B cell (primary cell): ENCODE measurements around the gene CHMP2B. TPM values are rescaled to one million over a fixed set of nuclear protein-coding genes. Genes with fewer than 3 reads are reported as not detected.

Source experiments
- ATAC-seq: fragments of 200-7000 bp; cut with Tn5 transposase; one replicate; pipeline ENCODE4 v1.10.0; 2021; ENCODE audit warnings: low read depth, mild to moderate bottlenecking, moderate number of reproducible peaks, moderate library complexity
- CTCF ChIA-PET: fragments of 350-600 bp; sonication (Branson Sonifier 250); formaldehyde crosslinking; loops from one replicate; lab custom pipeline; 2021; ENCODE audit warnings: antibody characterized with exemption, inconsistent platforms; lab: Charles Lee
- POLR2A ChIA-PET: fragments of 350-600 bp; sonication (Branson Sonifier 250); formaldehyde crosslinking; loops from one replicate; lab custom pipeline; 2021; ENCODE audit warnings: antibody characterized with exemption; lab: Charles Lee
- DNase-seq: peaks from one replicate; pipeline ENCODE4 v3.0.0; 2013
- H2AFZ ChIP-seq: 2 replicates; pipeline ENCODE4 v1.6.1; 2012; ENCODE audit warnings: mild to moderate bottlenecking, low read depth, low read length; ENCODE audit not compliant: insufficient read depth, poor library complexity, severe bottlenecking
- H3K27ac ChIP-seq, 2 donors: 1 replicate in 1 of 2; 2 replicates in 1 of 2; pipeline ENCODE4 v1.5.1; 2012 to 2013; ENCODE audit warnings: low read length in 2 of 2, mild to moderate bottlenecking in 2 of 2, moderate library complexity in 1 of 2
- H3K27me3 ChIP-seq, 4 experiments: fragments of 200-600 bp in 1 of 4; sonication (generic) in 1 of 4; replicated peaks in 1 of 4; 1 replicate in 2 of 4; 2 replicates in 2 of 4; pipeline versions ENCODE4 v1.6.1 to v1.7.0; 2013 to 2016; ENCODE audit warnings: low read length in 3 of 4, mild to moderate bottlenecking in 2 of 4, mixed read lengths in 1 of 4, moderate library complexity in 1 of 4; ENCODE audit not compliant: insufficient read depth in 4 of 4, control insufficient read depth in 3 of 4; ENCODE audit errors: control extremely low read depth in 1 of 4
- H3K36me3 ChIP-seq, 2 experiments: replicated peaks in 1 of 2; 1 replicate in 1 of 2; 2 replicates in 1 of 2; pipeline versions ENCODE4 v1.6.1 to v1.7.1; 2013; ENCODE audit warnings: low read length in 1 of 2; ENCODE audit not compliant: insufficient read depth in 2 of 2, control insufficient read depth in 1 of 2; ENCODE audit errors: control extremely low read depth in 1 of 2, extremely low read depth in 1 of 2
- H3K4me1 ChIP-seq, 2 donors: fragments of 200-600 bp in 1 of 2; sonication (generic) in 1 of 2; 1 replicate in 1 of 2; 2 replicates in 1 of 2; pipeline versions ENCODE4 v1.5.1 to v1.6.1; 2013 to 2017; ENCODE audit warnings: low read length in 2 of 2; ENCODE audit not compliant: control insufficient read depth in 2 of 2, insufficient read depth in 2 of 2
- H3K4me2 ChIP-seq: replicated peaks from 2 replicates; pipeline ENCODE3; 2012; ENCODE audit warnings: mild to moderate bottlenecking, low read depth, low read length; ENCODE audit not compliant: poor library complexity, severe bottlenecking
- H3K4me3 ChIP-seq, 5 experiments: fragments of 200-600 bp in 1 of 5; sonication (generic) in 1 of 5; 1 replicate in 3 of 5; 2 replicates in 2 of 5; pipeline versions ENCODE4 v1.5.1 to v1.7.0; 2011 to 2016; ENCODE audit warnings: low read length in 4 of 5, mild to moderate bottlenecking in 4 of 5, low read depth in 2 of 5, control low read depth in 1 of 5, moderate library complexity in 1 of 5; ENCODE audit not compliant: insufficient read depth in 1 of 5; ENCODE audit errors: control extremely low read depth in 1 of 5, extremely low read depth in 1 of 5
- H3K79me2 ChIP-seq: fragments of 200-600 bp; sonication (generic); one replicate; pipeline ENCODE4 v1.6.0; 2016; ENCODE audit warnings: low read length; ENCODE audit not compliant: control insufficient read depth, insufficient read depth
- H3K9ac ChIP-seq: fragments of 200-600 bp; sonication (generic); 2 replicates; pipeline ENCODE4 v1.6.1; 2017; ENCODE audit warnings: mild to moderate bottlenecking, low read length, moderate library complexity
- H3K9me3 ChIP-seq, 3 donors: one replicate each; pipeline versions ENCODE4 v1.6.1 to v1.7.1; 2013; ENCODE audit warnings: low read length in 2 of 3; ENCODE audit not compliant: control insufficient read depth in 2 of 3, insufficient read depth in 1 of 3; ENCODE audit errors: control extremely low read depth in 1 of 3
- H4K20me1 ChIP-seq: 2 replicates; pipeline ENCODE4 v1.6.0; 2012; ENCODE audit warnings: mild to moderate bottlenecking, low read length; ENCODE audit not compliant: insufficient read depth, control insufficient read depth, poor library complexity, severe bottlenecking
- H3K27ac Mint-ChIP-seq: one replicate; pipeline ENCODE4 v1.8.0; 2021; ENCODE audit warnings: mixed read lengths
- H3K27me3 Mint-ChIP-seq: one replicate; pipeline ENCODE4 v1.8.0; 2021; ENCODE audit warnings: mixed read lengths
- H3K4me1 Mint-ChIP-seq: one replicate; pipeline ENCODE4 v1.8.0; 2021; ENCODE audit warnings: mixed read lengths
- H3K4me3 Mint-ChIP-seq: one replicate; pipeline ENCODE4 v1.8.0; 2021; ENCODE audit warnings: mixed read lengths
- H3K9me3 Mint-ChIP-seq: one replicate; pipeline ENCODE4 v1.8.0; 2022; ENCODE audit warnings: mixed read lengths; ENCODE audit not compliant: insufficient read depth
- EZH2 ChIP-seq: IDR thresholded peaks from 2 replicates; pipeline ENCODE4 v1.6.1; 2012; ENCODE audit warnings: borderline replicate concordance, low read depth, mild to moderate bottlenecking, moderate library complexity, low read length; ENCODE audit not compliant: insufficient read depth, poor library complexity, severe bottlenecking
- WGBS: methylation state at CpG from one replicate; pipeline ENCODE4 v1.1.5; 2013; ENCODE audit warnings: missing lambda C conversion rate; ENCODE audit not compliant: insufficient coverage; 5-methylcytosine and 5-hydroxymethylcytosine counted together
- intact Hi-C: fragments of 100-400 bp; cut with micrococcal nuclease; formaldehyde crosslinking; loops from one replicate; pipeline ENCODE4 v1.10.0; 2022
- polyA plus RNA-seq: library from polyadenylated mRNA; depleted of rRNA; stranded (reverse); fragments of >200 nt; gene quantifications from 2 replicates; pipeline ENCODE4 v1.2.3, GENCODE V29; 2012
- total RNA-seq, 2 donors: library from RNA; stranded (reverse); fragments of 120-200 nt in 1 of 2; gene quantifications; 1 replicate in 1 of 2; 2 replicates in 1 of 2; pipeline versions ENCODE4 v1.2.3 to v1.2.4, GENCODE V29; 2013 to 2022
- TF ChIP-seq, protein P1 (sequence below): fragments of 200-600 bp; IDR thresholded peaks from one replicate; pipeline ENCODE4 v1.8.0; 2022; ENCODE audit warnings: antibody characterized with exemption, mild to moderate bottlenecking

The CHMP2B gene
- total and polyA plus RNA-seq, 2 donors (not counting 1 experiment from before 2014, with no cell fraction given), result 18.4 to 25.0 TPM

GRCh38 chr3:87233805-87234204 is 6.7 kb downstream of the CHMP2B start:
- Histone ChIP-seq H3K27ac (no peak overlapping the region), H2AFZ (no peak overlapping the region), H3K27me3 (no peaks in the 10 kb centered on the region), H3K79me2 (peaks cover 82% of the 10 kb centered on the region), H3K9me3 (no peaks in the 10 kb centered on the region), H3K36me3 (peaks cover 0 to 8% of the 10 kb centered on the region in 2 experiments), H3K4me2 (no peak overlapping the region), H4K20me1 (peaks cover 61% of the 10 kb centered on the region), H3K9ac (no peak overlapping the region), H3K4me1 (peaks cover 0 to 4% of the 10 kb centered on the region in 2 donors), H3K4me3 (no peak overlapping the region)
- POLR2A ChIA-PET, result no interaction called here
- CTCF ChIA-PET, result interaction anchor here (2.4 kb wide), 1 partner anchor 25 kb away, joined by 9 read pairs; no protein-coding TSS in a partner anchor
- H3K27me3 Mint-ChIP-seq, result no peaks in the 10 kb centered on the region
- intact Hi-C loops, result no loop called here
- H3K9me3 Mint-ChIP-seq, result no peaks in the 10 kb centered on the region
- H3K4me1 Mint-ChIP-seq, result peaks cover 44% of the 10 kb centered on the region
- TF ChIP-seq, protein P1, sequence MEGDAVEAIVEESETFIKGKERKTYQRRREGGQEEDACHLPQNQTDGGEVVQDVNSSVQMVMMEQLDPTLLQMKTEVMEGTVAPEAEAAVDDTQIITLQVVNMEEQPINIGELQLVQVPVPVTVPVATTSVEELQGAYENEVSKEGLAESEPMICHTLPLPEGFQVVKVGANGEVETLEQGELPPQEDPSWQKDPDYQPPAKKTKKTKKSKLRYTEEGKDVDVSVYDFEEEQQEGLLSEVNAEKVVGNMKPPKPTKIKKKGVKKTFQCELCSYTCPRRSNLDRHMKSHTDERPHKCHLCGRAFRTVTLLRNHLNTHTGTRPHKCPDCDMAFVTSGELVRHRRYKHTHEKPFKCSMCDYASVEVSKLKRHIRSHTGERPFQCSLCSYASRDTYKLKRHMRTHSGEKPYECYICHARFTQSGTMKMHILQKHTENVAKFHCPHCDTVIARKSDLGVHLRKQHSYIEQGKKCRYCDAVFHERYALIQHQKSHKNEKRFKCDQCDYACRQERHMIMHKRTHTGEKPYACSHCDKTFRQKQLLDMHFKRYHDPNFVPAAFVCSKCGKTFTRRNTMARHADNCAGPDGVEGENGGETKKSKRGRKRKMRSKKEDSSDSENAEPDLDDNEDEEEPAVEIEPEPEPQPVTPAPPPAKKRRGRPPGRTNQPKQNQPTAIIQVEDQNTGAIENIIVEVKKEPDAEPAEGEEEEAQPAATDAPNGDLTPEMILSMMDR, result no peak
- TF ChIP-seq EZH2, result no peak
- no peak overlapping the region for H3K4me3 Mint-ChIP-seq
- no peak for DNase-seq
- H3K27ac Mint-ChIP-seq, result no peak overlapping the region
- WGBS, result no CpG with 5 or more reads among the region's 1 CpG
- no peak for ATAC-seq

- H3K9ac ChIP-seq, result no peak overlapping the region
- no peaks in the 10 kb centered on the region for H3K27me3 Mint-ChIP-seq
- H3K9me3 ChIP-seq, result no peaks in the 10 kb centered on the region
- H3K4me2 ChIP-seq, result no peak overlapping the region
- CTCF ChIA-PET, result no interaction called here
- intact Hi-C loops, result no loop called here
- DNase-seq (no peak), ATAC-seq (no peak)
- TF ChIP-seq, protein P1, result no peak
- TF ChIP-seq EZH2, result no peak
- H3K27me3 ChIP-seq, result no peaks in the 10 kb centered on the region
- H3K4me1 ChIP-seq, result no peaks in the 10 kb centered on the region
- H3K4me3 Mint-ChIP-seq, result no peak overlapping the region
- no peak overlapping the region for H2AFZ ChIP-seq
- H3K9me3 Mint-ChIP-seq, result no peaks in the 10 kb centered on the region
- H3K27ac Mint-ChIP-seq, result no peak overlapping the region
- peaks cover 59% of the 10 kb centered on the region for H3K79me2 ChIP-seq
- peaks cover 0 to 11% of the 10 kb centered on the region in 2 experiments for H3K36me3 ChIP-seq
- POLR2A ChIA-PET, result no interaction called here
- no peak overlapping the region for H3K27ac ChIP-seq
- WGBS, result no CpG with 5 or more reads among the region's 1 CpG
- H3K4me3 ChIP-seq, result no peak overlapping the region
- H3K4me1 Mint-ChIP-seq, result peaks cover 23% of the 10 kb centered on the region
- H4K20me1 ChIP-seq, result peaks cover 58% of the 10 kb centered on the region
Observed at GRCh38 chr3:87236093-87236492, 9.0 kb downstream of the CHMP2B start.
